Testis (tissue), 2 donors: ENCODE results near the gene DDHD1.

Source experiments
- POLR2A ChIP-seq: fragments of 450-650 bp; IDR thresholded peaks from one replicate; pipeline ENCODE4 v1.6.1; 2017; ENCODE audit warnings: antibody characterized with exemption, mild to moderate bottlenecking, moderate library complexity
- TF ChIP-seq, protein P1 (sequence below), 3 experiments: fragments of 450-650 bp in 2 of 3; fragments of 200-600 bp in 1 of 3; sonication (generic) in 1 of 3; IDR thresholded peaks; one replicate each; pipeline ENCODE4 v1.5.1; 2016 to 2019; ENCODE audit warnings: antibody characterized with exemption in 3 of 3, mild to moderate bottlenecking in 2 of 3, moderate library complexity in 1 of 3

DNA sequence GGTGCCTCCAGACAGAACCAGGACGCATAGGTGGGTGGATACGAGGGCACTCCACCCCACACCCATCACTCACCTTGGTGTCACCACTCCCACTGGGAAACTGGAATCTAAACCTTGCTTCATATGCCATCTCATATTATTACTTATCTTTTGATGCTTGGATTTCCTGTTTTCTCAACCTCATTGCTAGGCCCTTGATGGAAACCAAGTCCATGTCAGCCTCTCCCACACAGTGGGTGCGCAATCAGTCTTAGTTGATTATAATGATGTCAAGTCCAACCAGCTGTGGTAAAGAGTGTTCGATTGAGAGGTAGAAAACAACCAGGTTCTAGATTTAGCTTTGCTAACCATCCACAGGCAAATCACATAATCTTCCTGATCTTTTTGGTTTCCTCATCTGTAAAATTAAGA is 584 bp upstream of the DDHD1 start:
- TF ChIP-seq, protein P1, sequence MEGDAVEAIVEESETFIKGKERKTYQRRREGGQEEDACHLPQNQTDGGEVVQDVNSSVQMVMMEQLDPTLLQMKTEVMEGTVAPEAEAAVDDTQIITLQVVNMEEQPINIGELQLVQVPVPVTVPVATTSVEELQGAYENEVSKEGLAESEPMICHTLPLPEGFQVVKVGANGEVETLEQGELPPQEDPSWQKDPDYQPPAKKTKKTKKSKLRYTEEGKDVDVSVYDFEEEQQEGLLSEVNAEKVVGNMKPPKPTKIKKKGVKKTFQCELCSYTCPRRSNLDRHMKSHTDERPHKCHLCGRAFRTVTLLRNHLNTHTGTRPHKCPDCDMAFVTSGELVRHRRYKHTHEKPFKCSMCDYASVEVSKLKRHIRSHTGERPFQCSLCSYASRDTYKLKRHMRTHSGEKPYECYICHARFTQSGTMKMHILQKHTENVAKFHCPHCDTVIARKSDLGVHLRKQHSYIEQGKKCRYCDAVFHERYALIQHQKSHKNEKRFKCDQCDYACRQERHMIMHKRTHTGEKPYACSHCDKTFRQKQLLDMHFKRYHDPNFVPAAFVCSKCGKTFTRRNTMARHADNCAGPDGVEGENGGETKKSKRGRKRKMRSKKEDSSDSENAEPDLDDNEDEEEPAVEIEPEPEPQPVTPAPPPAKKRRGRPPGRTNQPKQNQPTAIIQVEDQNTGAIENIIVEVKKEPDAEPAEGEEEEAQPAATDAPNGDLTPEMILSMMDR (IDR thresholded peaks at IDR 0.05): no peak
- no peak for TF ChIP-seq POLR2A
